HPDE6-E6E7 (cell line): ENCODE measurements around the gene UBQLN4.
A peak's percentile ranks its signal among the peaks of the same experiment; 100 is the strongest.

Experiments used
- DNase-seq: peaks from one replicate; pipeline ENCODE4 v3.0.0; 2011; ENCODE audit warnings: missing footprints; ENCODE audit errors: extremely low spot score

The UBQLN4 gene

GRCh38 chr1:156019946-156020292, 33.7 kb downstream of the UBQLN4 start:
- no peak for DNase-seq

DNA sequence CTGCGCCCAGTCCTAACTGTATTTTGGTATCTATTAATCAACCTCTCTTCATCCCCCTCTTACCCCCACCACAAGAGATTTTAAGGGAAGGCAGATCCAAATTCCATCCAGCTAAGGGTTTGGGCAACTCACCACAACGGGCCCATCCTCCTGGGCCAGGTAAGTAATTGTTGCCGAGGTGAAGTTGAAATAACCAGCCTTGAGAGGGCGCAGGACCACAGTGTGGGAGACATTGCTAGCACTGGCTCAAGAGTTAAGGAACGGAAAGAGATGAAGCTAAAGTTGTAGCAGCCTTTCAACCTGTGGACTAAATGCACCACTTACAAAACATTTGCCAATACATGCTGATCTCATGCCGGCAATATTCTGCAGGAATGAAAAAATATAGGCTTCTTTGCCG, 38.8 kb downstream of the UBQLN4 start:
- DNase-seq, result no peak

DNA sequence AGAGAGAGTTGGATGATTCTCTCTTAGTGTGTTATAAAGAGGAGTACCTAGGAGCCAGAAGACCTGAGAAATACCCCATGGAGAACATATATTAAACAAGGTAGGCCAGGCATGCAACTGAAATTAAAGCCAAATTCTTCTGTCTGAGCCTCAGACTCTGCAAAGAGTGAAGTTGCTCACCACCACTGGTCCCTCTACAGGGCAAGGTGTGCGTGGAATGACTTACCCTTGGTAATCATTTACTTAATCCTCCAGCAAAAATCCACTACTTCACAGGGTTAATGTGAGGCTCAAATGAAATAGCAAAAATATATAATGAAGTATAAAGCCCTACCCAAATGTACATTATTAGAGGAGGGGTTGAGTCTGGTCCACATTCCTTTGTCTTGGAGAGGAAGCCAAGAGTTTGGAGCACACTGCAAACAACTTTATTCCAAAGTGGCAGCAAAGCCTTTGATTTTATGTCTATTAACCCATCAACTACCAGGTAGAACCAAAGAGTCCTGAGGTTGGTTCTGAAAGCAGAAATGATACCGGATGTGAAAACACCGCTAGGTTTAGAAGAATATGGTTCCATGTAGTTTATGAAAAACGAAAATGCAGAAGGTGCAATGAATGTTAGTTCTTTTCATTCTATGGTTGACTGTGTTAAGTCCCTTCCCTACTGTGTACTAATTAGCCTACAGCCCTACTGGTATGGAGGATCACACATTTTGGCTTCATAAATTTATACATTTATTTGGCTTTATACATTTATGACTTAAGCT, 41.4 kb downstream of the UBQLN4 start:
- no peak for DNase-seq

DNA sequence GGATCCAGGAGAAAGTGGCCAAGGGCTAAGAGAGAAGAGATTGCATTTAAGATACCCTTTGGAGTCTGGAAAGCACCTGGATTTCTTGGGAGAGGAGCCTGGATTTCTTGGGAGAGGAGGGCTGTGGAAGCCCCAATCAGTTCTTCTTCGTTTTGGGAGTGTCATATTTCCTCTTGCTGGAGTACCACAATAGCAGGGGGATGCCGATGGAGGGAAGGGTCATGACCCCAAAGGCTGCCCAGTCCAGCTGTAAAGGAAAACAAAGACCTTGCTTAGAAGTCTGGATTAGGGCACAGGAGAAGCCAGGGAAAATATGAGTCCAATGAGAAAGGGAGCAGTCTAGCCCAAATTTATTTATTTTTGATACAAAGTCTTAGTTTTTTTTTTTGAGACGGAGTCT, 44.2 kb downstream of the UBQLN4 start:
- no peak for DNase-seq

DNA sequence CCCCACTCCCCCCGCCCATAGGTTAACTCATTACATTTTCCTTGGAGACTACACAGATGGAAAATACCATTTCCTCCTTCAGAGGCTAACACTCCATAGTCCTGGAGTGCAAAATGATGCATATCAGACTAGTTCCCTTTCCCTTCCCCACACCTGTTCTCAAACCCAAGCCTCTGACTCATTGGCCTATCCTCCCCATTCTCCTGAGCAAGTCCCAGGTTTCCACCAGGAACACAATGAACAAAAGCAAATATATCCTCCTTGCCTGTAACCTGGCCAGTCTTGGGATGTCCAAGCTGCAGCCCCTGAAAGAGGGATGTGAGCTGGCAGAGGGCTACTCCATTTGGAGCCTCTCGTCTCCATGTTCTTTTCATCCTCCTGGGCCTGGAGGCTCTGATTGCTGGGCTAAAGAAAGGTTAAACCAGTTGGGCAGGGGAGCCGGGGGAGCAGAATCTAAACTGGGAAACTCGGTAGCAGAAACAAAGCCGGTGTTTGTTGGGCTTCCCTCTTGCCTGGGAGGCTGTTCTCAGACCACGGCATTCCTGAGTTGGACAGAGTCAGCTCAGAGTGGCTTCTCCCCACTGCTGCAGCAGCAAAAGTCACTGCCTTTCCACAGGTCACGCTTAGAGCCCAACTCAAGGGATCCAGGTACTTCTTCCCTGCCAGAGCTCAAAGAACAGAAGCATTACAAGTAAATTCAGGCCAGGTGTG, 46.8 kb downstream of the UBQLN4 start:
- DNase-seq, result no peak

DNA sequence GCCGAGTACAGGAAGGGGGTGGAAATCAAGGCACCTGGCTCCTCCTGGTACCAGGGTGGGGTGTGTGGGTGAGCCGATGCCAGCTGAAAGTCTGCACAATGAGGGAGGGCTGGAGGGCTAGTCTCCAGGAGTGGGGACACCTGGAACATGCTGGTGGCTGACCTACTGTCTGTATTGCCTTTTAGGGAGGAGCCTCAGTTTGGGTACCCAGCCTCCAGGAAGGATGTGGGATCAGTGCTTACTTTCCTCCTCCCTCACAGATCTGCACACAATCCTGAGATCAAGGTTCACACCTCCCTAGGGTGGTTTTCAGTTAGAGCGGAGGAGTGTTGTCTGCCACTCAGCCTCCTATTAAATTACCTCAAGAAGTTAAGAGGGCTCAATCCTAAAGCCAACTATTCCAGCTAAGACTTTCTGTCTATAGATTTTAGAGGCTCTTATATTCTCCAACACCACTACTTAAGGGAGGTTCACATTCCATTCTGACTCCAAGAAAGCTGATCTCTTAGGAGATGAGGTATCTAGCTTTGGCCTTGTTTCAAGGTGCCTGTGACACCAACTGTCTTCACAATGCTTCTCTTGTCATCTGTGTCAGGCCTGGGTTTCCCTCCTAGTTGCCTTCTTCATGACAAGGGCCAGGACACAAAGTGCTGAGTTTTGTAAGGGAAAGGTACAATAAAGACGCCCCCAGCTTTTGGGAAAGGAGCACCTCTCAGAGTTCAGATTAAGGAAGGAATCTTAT, 48.6 kb downstream of the UBQLN4 start:
- DNase-seq, result no peak

DNA sequence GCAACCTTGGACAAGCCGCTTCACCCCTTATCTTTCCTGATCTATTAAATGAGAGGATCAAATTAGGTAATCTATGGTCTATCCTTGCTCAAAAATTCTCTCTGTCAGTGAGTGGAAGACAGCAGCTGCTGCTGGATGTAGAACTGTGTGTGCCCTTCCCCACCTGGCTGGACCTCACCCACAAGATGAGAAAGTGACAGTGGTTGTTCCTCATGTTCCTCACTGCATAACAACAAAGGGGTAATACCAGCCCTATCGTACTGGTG, 49.7 kb downstream of the UBQLN4 start:
- no peak for DNase-seq

DNA sequence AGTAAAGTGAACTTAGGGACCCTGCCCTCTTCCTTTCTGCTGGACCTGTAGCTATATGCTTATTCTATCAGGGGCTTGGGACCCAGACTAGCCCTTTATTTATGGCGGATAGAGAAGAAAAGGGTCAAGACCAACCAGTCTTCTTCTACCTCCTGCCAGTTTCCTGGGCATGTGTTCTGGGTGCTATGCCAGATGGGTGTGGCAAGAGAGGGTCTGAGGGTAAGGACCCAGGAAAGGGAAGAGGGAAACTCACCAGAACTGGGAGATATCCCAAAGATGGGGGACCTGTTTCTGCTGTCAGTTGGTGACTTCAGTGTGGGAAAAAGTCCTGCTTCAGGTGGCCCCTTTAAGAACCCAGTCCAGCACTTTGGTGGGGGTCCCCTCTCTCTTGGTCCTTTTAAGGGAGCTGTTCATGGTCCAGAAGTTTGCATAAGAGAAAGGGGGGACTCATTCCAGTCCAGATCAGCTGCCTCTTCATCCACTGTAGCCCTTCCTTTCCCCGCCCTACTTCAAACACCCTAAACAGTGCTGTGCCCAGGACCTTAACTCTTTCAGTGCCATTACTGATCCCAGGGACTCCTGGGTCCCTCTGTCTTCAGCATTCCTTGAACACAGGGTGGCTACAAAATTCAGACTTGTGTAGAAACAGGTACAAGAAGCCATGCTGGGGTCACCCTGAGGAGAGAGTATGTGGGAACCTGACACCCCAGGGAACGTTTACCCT, 51.2 kb downstream of the UBQLN4 start:
- DNase-seq, result no peak

DNA sequence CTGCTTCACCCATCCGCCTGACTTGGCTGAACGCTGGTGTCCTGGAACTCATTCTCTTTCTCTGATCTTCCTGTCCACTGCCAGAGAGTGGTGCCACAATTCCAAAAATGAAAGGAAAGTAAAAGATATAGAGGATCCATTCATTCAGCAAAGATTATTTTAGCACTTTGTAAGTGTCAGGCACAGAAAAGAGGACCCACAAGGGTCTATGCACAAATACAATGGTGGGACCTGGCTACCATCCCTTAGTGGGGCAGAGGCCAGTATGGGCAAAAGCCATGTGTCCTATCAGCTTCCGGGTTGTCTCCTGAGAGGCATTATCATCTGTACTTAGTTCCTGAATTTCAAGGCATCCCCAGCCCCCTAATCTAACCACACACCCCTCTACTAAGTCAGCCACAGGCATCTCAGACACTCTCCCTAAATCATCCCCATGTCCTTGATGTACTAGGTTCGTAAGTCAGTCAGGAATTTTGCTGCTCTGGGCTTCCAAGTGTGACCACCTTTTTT, 51.9 kb downstream of the UBQLN4 start:
- no peak for DNase-seq

- no peak for DNase-seq
Measured at GRCh38 chr1:156001021-156001661, 52.5 kb downstream of the UBQLN4 start.

DNA sequence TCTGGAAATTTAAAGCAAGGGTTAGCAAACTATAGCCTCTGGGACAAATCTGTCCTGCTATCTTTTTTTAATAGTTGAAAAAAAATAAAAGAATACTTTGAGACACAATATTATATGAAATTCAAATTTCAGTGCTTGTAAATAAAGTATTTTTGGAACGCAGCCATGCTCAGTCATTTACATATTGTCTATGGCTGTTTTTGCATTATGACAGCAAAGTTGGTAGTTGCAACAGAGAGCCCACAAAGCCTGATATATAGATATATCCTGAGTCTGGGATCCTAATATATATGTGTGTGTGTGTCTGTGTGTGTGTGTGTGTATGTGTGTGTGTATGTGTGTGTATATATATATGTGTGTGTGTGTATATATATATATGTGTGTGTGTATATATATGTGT, 53.6 kb downstream of the UBQLN4 start:
- DNase-seq, result no peak

DNA sequence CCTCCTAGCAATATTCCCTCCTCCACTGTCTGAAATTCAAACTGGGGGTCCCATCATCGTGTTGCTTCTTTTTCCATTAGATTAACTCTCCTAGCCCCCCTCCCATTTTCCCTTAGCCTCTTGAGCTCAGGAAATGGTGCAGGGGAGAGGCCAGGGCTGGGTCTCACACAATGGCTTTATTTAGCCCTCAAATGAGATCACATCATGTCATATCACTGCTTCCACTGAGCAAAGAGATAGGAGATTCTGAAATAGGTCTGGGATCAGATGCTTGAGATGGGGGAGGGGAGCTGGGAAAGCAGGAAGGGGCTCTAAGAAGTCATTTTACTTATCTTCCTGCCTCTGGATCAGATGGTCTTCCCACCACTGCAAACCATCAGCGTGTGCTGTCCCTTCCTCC, 57.4 kb downstream of the UBQLN4 start:
- no peak for DNase-seq

GRCh38 chr1:155993595-155993994, 60.0 kb downstream of the UBQLN4 start:
- DNase-seq, result no peak

- no peak for DNase-seq
Measured at GRCh38 chr1:155990005-155990739, 63.4 kb downstream of the UBQLN4 start.

- peak; percentile 69 for DNase-seq
Measured at GRCh38 chr1:155989242-155990004, 64.2 kb downstream of the UBQLN4 start.
